MV-4-11 (cell line): ENCODE data around the gene WDR37.
"Not testable (repeated sequence)": the region's sequence is repeated elsewhere in the genome, so short reads cannot be mapped to it uniquely, and the experiment has no call there.

Experiments used
- DNase-seq: peaks from one replicate; lab custom pipeline; 2025; lab: John Stamatoyannopoulos, UW

WDR37 gene

DNA sequence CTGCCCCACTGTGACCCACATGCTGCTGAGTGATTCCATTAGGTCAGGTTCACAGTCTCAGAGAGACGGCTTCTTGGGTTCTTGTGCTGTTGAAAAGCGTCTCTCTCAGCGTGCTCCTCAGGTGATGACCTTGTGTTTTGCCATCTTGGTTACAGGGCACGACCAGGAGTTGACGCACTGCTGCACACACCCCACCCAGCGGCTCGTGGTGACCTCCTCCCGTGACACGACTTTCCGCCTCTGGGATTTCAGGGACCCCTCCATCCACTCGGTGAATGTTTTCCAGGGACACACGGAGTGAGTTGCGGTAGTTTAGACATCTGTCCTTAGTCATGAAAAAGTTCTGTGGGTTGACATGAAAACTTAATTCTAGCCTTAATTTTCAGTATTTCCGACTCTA lies 48.8 kb downstream of the WDR37 start:
- no peak for DNase-seq

DNA sequence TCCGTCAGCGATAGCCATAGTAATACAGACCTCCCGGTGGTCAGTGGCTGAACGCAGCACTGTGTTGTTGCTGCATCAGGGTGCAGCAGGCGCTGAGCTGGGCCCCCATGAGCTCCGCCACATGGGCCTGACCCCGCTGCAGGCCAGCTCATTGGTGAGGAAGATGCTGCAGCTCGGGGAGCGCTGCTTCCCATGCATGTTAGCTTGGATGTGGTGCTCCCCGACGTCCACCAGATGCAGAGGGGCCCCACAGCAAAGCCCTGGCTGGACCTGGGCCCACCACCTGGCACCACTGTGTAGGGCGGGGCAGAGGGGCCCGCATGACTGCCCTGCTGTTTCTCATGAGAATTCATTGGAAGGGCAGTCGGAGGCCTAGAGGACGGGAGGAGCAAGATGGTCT lies 50.8 kb downstream of the WDR37 start:
- DNase-seq, result no peak

DNA sequence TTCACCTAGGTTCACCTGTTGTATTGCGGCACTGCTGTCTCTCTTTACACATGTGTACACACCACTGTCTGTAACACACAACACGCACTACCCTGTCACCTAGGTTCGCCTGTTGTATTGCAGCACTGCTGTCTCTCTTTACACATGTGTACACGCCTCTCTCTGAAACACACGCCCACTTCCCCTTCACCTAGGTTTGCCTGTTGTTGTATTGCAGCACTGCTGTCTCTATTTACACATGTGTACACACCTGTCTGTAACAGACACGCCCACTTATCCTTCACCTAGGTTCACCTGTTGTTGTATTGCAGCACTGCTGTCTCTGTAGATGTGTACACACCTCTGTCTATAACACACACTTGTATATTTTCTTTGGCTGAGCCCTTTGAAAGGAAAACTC lies 51.5 kb downstream of the WDR37 start:
- no peak for DNase-seq

GRCh38 chr10:1109795-1110673 lies 53.8 kb downstream of the WDR37 start:
- peak; percentile 60 for DNase-seq

DNA sequence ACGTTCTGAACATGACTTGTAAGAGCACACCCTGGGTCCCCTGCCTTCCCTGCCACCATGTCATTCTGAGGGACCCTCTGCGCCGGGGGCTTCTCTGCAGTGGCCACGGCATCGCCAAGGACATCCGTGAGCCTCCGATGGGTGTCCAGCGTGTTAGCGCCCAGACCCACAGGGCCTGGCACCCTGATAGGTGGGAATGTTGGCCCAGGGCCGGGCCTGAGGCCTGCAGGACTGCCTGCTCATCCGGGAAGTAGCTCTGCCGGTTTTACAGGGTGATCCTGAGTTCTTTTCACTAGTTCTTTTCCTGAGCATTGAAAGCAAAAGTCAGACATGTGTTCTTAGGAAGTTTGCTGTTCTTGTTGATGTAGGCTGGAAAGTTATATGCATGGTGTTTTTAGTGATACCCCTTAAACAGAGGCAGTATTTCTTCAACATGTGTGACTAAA lies 54.5 kb downstream of the WDR37 start:
- DNase-seq, result no peak

DNA sequence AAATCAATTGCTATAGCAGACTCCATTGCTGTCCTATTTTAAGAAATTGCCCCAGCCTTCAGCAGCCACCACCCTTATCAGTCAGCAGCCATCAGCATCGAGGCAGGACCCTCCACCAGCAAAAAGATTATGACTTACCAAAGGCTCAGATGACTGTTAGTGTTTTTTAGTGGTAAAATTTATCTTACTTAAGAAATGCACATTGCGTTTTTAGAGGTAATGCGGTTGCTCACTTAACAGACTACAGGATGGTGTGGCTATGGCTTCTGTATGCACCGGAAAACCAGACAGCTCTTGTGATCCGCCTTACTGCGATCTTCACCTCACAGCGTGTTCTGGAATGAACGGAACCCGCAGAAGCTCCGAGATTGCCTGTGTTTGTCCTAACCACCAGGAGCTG lies 58.1 kb downstream of the WDR37 start:
- DNase-seq, result no peak

- DNase-seq, result no peak
Observed at GRCh38 chr10:1114719-1115606, 58.8 kb downstream of the WDR37 start.

GRCh38 chr10:1115607-1115955 lies 59.4 kb downstream of the WDR37 start:
- no peak for DNase-seq

DNA sequence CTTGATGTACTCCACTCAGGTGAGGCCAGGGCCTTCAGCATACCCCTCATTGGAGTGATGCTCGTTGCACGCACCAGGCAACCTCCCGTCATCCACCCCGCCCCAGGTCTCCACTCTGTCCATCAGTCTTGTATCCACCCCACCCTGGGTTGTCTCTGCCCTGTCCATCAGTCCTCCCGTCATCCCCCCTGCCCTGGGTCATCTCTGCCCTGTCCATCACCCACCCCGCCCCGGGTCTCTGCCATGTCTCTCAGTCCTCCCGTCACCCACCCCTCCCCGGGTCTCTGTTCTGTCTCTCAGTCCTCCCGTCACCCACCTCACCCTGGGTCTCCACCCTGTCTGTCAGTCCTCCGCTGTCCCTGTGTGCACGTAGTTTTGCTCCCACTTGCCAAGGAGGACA lies 59.9 kb downstream of the WDR37 start:
- DNase-seq, result no peak

GRCh38 chr10:1116696-1117280 lies 60.6 kb downstream of the WDR37 start:
- DNase-seq, result no peak

DNA sequence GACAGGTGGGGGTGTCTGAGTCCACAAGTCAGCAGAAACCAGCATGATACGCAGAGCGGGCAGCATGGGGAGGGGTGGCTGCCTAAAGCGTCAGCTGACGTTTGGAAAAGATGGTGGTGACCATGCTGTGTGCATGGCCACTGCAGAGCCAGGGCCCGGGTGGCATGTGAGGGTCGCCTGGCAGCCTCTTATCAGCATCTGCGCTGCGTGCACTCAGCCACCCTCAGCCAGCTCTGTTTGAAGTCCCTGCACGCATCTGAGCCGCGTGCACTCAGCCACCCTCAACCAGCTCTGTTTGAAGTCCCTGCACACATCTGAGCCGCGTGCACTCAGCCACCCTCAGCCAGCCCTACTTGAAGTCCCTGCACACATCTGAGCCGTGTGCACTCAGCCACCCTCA lies 61.5 kb downstream of the WDR37 start:
- DNase-seq, result no peak

GRCh38 chr10:1118318-1118717 lies 62.1 kb downstream of the WDR37 start:
- not testable (repeated sequence) for DNase-seq

DNA sequence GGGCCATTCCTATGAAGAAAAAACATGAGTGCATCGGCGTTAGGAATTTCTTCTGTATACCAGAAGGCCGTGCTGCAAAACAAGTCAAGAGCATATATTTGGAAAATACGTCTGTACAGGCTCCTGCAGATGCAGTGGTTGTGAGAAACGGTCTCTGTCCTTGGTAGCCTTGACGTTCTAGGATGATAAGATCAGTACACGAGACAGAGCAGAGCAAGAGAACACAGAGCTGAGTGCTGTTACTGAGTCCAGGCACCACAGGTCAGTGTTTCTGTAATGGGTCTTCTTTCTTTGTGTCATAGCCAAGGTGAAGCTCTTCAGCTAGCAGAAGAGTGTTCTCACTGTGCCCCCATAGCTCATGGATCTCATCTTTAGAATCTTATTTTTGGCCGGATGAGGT lies 62.8 kb downstream of the WDR37 start:
- no peak for DNase-seq

DNA sequence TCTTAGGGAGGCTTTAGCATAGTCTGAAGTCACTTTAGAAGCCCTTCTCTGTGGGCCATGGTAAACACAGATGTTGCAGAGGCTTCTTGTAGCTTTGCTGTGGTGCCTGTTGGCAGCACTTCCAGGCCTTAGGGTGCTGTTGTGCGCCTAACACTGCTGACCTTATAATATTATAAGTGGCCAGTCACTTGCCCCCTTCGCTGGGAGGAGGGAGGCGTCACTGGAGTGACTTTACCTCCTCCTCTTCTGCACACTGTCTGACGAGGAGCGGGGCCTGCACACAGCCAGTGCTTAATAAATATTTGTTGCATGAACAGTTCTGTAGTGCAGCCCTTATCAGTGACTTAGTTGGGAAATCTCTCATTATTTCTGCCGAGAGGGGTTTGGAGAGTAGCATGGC lies 63.3 kb downstream of the WDR37 start:
- no peak for DNase-seq

DNA sequence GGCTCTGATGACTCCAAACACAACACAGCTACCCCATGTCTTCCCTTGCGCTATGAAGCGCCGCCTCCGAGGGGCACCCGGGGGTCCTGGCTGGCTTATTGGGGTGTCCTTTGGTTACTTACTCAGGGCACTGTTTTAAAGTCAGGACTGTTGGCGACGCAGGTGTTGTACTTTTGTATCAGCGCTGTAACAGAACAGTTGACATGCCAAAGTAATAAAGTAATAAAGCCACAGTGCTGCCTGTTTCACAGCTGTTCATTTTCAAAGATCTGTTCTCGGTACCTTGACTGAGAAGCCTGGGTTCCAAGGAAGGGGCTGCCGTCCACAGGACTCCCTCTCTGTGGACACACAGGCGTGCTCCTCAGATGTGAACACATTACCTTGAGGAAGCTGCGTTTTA lies 64.1 kb downstream of the WDR37 start:
- DNase-seq, result no peak

GRCh38 chr10:1120801-1121211 lies 64.6 kb downstream of the WDR37 start:
- no peak for DNase-seq

DNA sequence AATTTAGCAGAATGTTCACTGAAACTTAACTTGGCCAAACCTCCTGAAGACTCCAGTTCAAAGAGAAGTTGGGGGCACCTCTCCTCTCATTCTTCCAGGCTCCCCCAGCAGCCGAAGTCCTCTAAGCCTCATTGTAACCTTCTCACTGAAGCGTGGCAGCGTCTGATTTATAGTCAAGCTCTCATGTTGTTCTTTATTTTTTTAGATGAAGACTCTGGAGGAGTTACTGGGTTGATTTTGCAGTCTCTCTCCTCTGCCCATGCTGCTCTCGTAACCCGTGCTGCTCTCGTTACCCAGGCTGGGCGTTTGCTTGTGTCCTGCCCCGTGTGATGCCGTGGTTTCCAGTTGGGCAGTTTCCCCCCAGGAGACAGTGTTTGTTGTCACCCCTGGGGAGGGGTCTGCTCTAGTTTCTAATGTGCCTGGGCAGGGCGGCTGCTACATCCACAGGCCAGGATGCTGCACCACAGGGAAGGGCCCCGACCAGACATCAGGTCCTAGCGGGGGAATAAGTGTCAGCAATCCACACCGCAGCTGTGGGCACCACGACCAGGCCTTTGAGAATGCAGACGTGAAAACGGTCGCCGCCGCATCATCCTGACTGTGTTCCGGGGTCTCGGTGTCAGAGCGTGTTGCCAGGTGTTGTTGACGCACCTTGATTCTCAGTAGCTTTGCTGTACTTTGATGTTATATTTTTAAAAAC lies 65.2 kb downstream of the WDR37 start:
- no peak for DNase-seq

- DNase-seq, result no peak
Observed at GRCh38 chr10:1122349-1122748, 66.2 kb downstream of the WDR37 start.

- peak; percentile 88 for DNase-seq
Observed at GRCh38 chr10:1123198-1123597, 67.0 kb downstream of the WDR37 start.

- DNase-seq, result no peak
Observed at GRCh38 chr10:1123972-1124371, 67.8 kb downstream of the WDR37 start.

DNA sequence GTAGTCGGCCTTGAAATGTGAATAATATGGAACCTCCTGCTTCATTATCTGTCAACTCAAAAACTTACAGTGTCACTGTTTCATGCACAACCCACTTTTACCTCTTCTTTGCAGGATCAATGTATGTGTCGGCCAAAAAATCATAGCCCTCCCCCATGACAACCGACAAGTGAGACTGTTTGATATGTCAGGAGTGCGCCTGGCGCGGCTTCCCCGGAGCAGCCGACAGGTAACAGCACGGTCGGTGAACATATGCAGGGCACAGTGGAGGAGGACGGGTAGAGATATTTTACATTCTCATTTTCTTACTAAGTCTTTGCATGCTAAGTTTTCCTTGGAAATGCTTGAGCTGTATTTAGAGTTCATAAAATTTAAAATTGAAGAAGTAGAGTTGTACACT lies 68.6 kb downstream of the WDR37 start:
- DNase-seq, result no peak

DNA sequence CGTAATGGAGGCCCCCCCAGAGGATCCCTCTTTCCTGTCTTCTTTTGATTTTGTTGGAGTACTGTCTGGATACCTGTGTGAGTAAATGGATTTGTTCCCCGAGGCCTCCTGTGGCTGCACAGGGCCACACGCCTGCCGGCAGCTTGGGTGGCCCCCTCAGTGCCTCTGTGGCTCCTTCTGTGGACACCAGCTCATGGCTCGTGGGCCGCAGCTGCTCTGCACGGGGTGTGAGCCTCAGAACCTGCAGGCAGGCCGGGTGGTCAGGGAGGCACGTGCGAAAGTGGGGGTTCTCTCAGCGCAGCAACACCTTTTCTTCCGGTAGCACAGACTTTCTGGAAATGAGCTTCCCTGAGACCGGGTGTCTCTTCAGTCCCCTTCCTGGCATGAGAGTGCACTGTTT lies 70.3 kb downstream of the WDR37 start:
- DNase-seq, result no peak
